A673 (cell line): ENCODE measurements around the gene CIT.

Source experiments
- CTCF ChIP-seq: fragments of 300-800, 200-600 bp; sonication (generic); conservative IDR thresholded peaks from 2 replicates; pipeline ENCODE4 v1.5.1; 2017; ENCODE audit warnings: low read depth, mild to moderate bottlenecking, antibody characterized with exemption, low read length, moderate library complexity, mixed read lengths
- EZH2 ChIP-seq: fragments of 200-600 bp; sonication (generic); IDR thresholded peaks from 2 replicates; pipeline ENCODE4 v1.6.1; 2017; ENCODE audit warnings: borderline replicate concordance, low read depth, mild to moderate bottlenecking, mixed read lengths, antibody characterized with exemption, low read length; ENCODE audit not compliant: poor library complexity, severe bottlenecking

- TF ChIP-seq CTCF = no peak
- TF ChIP-seq EZH2 = no peak
These were observed 49.4 kb downstream of the CIT start for GRCh38 chr12:119827760-119828159.
